ENCODE data around the gene ATPAF2. TPM values are rescaled to one million over a fixed set of nuclear protein-coding genes. Genes with fewer than 3 reads are reported as not detected.

The ATPAF2 gene
- polyA plus RNA-seq, 2 of the 4 experiments (the other 2 are of a cell fraction): 20.0 to 21.4 TPM

DNA sequence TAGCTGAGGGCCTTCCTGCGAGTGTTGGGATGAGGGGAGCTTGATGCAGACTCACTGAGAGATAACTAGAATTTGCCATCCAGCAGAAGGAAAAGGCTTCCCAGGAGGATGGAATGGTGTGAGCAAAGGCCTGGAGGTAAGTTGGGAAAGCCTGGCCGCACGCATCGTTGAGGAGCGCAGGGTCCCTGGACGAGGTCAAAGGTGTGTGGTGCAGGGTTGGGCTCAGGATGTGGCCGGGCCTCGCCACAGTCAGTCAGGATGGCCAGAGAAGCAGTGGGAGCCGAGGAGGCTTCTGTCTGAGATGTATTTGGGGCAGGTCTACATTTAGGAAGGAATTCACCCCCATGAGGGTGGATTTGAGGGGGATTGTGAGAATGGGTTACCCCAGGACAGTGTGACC lies 49.9 kb downstream of the ATPAF2 start:
- FAIRE-seq: no peak
- ChIA-PET POLR2A (no interaction called here), CTCF (interaction anchor here (1.1 to 5.1 kb wide), 6 partner anchors 12 to 177 kb away, joined by 3 to 29 read pairs (median 6); no protein-coding TSS in a partner anchor)
- Histone ChIP-seq H3K9me3 (no peaks in the 10 kb centered on the region), H3K4me1 (peaks cover 37% of the 10 kb centered on the region), H3K4me3 (no peak overlapping the region), H3K27ac (peak overlapping the region in 1 of 2 experiments; percentile 84; a peak in 3 of 6 replicates), H3K4me2 (no peak overlapping the region)
- TF ChIP-seq, protein P1, sequence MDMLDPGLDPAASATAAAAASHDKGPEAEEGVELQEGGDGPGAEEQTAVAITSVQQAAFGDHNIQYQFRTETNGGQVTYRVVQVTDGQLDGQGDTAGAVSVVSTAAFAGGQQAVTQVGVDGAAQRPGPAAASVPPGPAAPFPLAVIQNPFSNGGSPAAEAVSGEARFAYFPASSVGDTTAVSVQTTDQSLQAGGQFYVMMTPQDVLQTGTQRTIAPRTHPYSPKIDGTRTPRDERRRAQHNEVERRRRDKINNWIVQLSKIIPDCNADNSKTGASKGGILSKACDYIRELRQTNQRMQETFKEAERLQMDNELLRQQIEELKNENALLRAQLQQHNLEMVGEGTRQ (IDR thresholded peaks at IDR 0.05): no peak
- TF ChIP-seq HEYL (CRISPR knock-in tag; IDR thresholded peaks at IDR 0.05) (no peak), FOXS1 (CRISPR knock-in tag; IDR thresholded peaks at IDR 0.05) (no peak), MYC (IDR thresholded peaks at IDR 0.05; ENCODE audit: borderline replicate concordance, low read length) (no peak), CBX2 (IDR thresholded peaks at IDR 0.05; ENCODE audit: borderline replicate concordance, low read depth) (no peak)
- TF ChIP-seq, protein P2, sequence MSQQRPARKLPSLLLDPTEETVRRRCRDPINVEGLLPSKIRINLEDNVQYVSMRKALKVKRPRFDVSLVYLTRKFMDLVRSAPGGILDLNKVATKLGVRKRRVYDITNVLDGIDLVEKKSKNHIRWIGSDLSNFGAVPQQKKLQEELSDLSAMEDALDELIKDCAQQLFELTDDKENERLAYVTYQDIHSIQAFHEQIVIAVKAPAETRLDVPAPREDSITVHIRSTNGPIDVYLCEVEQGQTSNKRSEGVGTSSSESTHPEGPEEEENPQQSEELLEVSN (IDR thresholded peaks at IDR 0.05; ENCODE audit: borderline replicate concordance, low read depth): no peak
- ATAC-seq: no peak
- no peak for DNase-seq (ENCODE audit: low read depth in 1 of 2, low spot score in 1 of 2)
- WGBS (ENCODE audit: missing lambda C conversion rate): 91% methylated on average over 9 of the region's 9 CpGs

DNA sequence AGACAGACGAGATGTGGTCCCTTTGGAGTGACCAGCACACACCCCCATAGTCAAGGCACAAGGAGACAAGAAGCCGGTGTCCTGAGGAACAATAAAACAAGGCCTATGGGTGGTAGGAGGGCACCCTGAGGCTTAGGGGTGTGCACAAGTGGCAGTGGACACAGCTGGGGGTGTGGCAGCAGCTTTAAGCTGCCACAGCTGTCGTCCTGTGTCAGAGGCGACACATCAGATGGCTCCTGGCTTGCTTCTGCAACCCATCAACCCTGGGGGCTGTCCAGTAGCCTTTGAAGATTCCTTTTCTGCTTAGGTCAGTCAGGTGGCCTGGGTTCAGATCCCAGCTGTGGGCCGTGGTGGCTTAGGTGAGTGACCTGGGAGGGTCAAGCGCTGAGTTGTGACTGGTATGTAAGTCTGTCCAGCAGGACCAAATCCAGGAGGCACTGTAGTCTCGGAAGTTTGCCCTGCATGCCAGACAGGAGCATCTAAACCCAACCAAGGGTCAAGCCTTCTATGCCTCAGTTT lies 50.5 kb downstream of the ATPAF2 start:
- TF ChIP-seq POLR2AphosphoS2 (conservative IDR thresholded peaks at IDR 0.05; ENCODE audit: low read length) (no peak), TFCP2L1 (CRISPR knock-in tag; IDR thresholded peaks at IDR 0.05) (no peak), HEYL (CRISPR knock-in tag; IDR thresholded peaks at IDR 0.05) (no peak), NR3C1 (IDR thresholded peaks at IDR 0.05) (no peak), KDM1A (IDR thresholded peaks at IDR 0.05; ENCODE audit: low read depth) (no peak), HOXB5 (CRISPR knock-in tag; IDR thresholded peaks at IDR 0.05) (no peak), GATA3 (IDR thresholded peaks at IDR 0.05; ENCODE audit: borderline replicate concordance) (no peak), KDM5A (IDR thresholded peaks at IDR 0.05) (no peak), MAZ (IDR thresholded peaks at IDR 0.05; ENCODE audit: borderline replicate concordance, low read depth, low read length) (no peak), EHMT2 (IDR thresholded peaks at IDR 0.05; ENCODE audit: low read depth) (no peak), HOXA7 (CRISPR knock-in tag; IDR thresholded peaks at IDR 0.05) (no peak), FOSB (CRISPR knock-in tag; IDR thresholded peaks at IDR 0.05) (no peak), NFE2L2 (conservative IDR thresholded peaks at IDR 0.05; ENCODE audit: low read length) (no peak), CBX2 (IDR thresholded peaks at IDR 0.05; ENCODE audit: borderline replicate concordance, low read depth) (no peak)
- TF ChIP-seq, protein P3, sequence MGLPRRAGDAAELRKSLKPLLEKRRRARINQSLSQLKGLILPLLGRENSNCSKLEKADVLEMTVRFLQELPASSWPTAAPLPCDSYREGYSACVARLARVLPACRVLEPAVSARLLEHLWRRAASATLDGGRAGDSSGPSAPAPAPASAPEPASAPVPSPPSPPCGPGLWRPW (IDR thresholded peaks at IDR 0.05): no peak
- TF ChIP-seq, protein P4, sequence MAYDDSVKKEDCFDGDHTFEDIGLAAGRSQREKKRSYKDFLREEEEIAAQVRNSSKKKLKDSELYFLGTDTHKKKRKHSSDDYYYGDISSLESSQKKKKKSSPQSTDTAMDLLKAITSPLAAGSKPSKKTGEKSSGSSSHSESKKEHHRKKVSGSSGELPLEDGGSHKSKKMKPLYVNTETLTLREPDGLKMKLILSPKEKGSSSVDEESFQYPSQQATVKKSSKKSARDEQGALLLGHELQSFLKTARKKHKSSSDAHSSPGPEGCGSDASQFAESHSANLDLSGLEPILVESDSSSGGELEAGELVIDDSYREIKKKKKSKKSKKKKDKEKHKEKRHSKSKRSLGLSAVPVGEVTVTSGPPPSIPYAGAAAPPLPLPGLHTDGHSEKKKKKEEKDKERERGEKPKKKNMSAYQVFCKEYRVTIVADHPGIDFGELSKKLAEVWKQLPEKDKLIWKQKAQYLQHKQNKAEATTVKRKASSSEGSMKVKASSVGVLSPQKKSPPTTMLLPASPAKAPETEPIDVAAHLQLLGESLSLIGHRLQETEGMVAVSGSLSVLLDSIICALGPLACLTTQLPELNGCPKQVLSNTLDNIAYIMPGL (CRISPR knock-in tag; IDR thresholded peaks at IDR 0.05; ENCODE audit: borderline replicate concordance): no peak
- TF ChIP-seq, protein P5, sequence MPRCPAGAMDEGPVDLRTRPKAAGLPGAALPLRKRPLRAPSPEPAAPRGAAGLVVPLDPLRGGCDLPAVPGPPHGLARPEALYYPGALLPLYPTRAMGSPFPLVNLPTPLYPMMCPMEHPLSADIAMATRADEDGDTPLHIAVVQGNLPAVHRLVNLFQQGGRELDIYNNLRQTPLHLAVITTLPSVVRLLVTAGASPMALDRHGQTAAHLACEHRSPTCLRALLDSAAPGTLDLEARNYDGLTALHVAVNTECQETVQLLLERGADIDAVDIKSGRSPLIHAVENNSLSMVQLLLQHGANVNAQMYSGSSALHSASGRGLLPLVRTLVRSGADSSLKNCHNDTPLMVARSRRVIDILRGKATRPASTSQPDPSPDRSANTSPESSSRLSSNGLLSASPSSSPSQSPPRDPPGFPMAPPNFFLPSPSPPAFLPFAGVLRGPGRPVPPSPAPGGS (IDR thresholded peaks at IDR 0.05): no peak
- Histone ChIP-seq H3K9me3 (no peaks in the 10 kb centered on the region), H3K27ac (no peak overlapping the region), H3K4me3 (no peak overlapping the region), H3K4me1 (peaks cover 34% of the 10 kb centered on the region), H3K4me2 (no peak overlapping the region)
- DNase-seq (ENCODE audit: low read depth in 1 of 2, low spot score in 1 of 2): no peak
- no peak for FAIRE-seq
- no peak for ATAC-seq
- 91% methylated on average over 7 of the region's 7 CpGs for WGBS (ENCODE audit: missing lambda C conversion rate)
- ChIA-PET CTCF (interaction anchor here (0.6 to 5.1 kb wide), 5 partner anchors 22 to 176 kb away, joined by 3 to 29 read pairs (median 5); no protein-coding TSS in a partner anchor), POLR2A (no interaction called here)
